ENCODE data around the gene SLC22A1. TPM values are rescaled to one million over a fixed set of nuclear protein-coding genes. Genes with fewer than 3 reads are reported as not detected.

SLC22A1 gene
- total RNA-seq, result 100 to 1,000 TPM in 1 of 2 donors, under 1 TPM in 1; 0.79 to 407 TPM
- 1,000 to 10,000 TPM in 1 of 2 donors, 100 to 1,000 TPM in 1; 471 to 1,107 TPM for polyA plus RNA-seq

GRCh38 chr6:160121558-160121957 lies at the start of gene SLC22A1:
Gene SLC22A1 (plus strand): TSS chr6:160121815. CDS start chr6:160121936, 121 bp downstream.
- WGBS, result 40% methylated on average over 8 of the region's 8 CpGs
- no peak for DNase-seq (ENCODE audit: low spot score)
- Histone ChIP-seq H3K4me1 (ENCODE audit: control insufficient read depth in 4 of 4, insufficient read depth in 4 of 4, low read length in 3 of 4) (peaks cover 0 to 14% (median 3%) of the 10 kb centered on the region in 4 donors), H3K9me3 (ENCODE audit: control insufficient read depth in 4 of 4, low read length in 3 of 4) (peaks cover 0 to 4% (median 0%) of the 10 kb centered on the region in 4 donors), H3K27me3 (ENCODE audit: control insufficient read depth in 4 of 4, insufficient read depth in 4 of 4, low read length in 3 of 4) (no peaks in the 10 kb centered on the region), H3K9ac (ENCODE audit: low read depth in 1 of 2, low read length in 2 of 2) (peak within 1 kb of the TSS; percentile 90 to 100), H3K36me3 (ENCODE audit: control insufficient read depth in 4 of 4, insufficient read depth in 3 of 4, low read depth in 1 of 4, low read length in 3 of 4) (peaks cover 0 to 10% (median 3%) of the 10 kb centered on the region in 4 donors), H3K27ac (ENCODE audit: low read depth in 1 of 2, low read length in 2 of 2) (peak within 1 kb of the TSS; percentile 98), H3K4me3 (ENCODE audit: low read depth in 1 of 3, low read length in 3 of 3) (peak within 1 kb of the TSS; percentile 50 to 80 (median 54))
- TF ChIP-seq CTCF (IDR thresholded peaks at IDR 0.05; ENCODE audit: low read depth, low read length, missing input control) (no peak), GABPA (IDR thresholded peaks at IDR 0.05 in 1 of 2, conservative IDR thresholded peaks at IDR 0.05 in 1 of 2) (no peak), RXRA (IDR thresholded peaks at IDR 0.05) (peak; percentile 19 to 73), RAD21 (IDR thresholded peaks at IDR 0.05) (peak in 1 of 2 donors; percentile 10), NR2F2 (IDR thresholded peaks at IDR 0.05) (no peak), TAF1 (conservative IDR thresholded peaks at IDR 0.05) (peak; percentile 81), REST (IDR thresholded peaks at IDR 0.05) (peak; percentile 93), ZBTB33 (IDR thresholded peaks at IDR 0.05) (peak; percentile 30), HNF4G (IDR thresholded peaks at IDR 0.05) (no peak), FOXA1 (IDR thresholded peaks at IDR 0.05) (no peak), SP1 (IDR thresholded peaks at IDR 0.05) (no peak), HNF4A (conservative IDR thresholded peaks at IDR 0.05) (peak; percentile 28 to 69), MAX (IDR thresholded peaks at IDR 0.05) (peak; percentile 84), FOXA2 (IDR thresholded peaks at IDR 0.05) (no peak), EGR1 (IDR thresholded peaks at IDR 0.05; ENCODE audit: low read depth in 2 of 2) (no peak), JUND (IDR thresholded peaks at IDR 0.05) (peak in 1 of 2 donors; percentile 15), ATF3 (IDR thresholded peaks at IDR 0.05) (no peak), YY1 (IDR thresholded peaks at IDR 0.05) (peak; percentile 84)
